KOPT-K1 (cell line): ENCODE results near the gene BPIFB4.

Source experiments
- H3K27ac ChIP-seq: fragments of 200-600 bp; sonication (generic); 2 replicates; pipeline ENCODE4 v1.5.1; 2016; ENCODE audit warnings: antibody characterized with exemption, mild to moderate bottlenecking, low read depth, low read length; ENCODE audit not compliant: poor library complexity, severe bottlenecking
- H3K36me3 ChIP-seq: fragments of 200-600 bp; sonication (generic); 2 replicates; pipeline ENCODE4 v1.5.1; 2017; ENCODE audit warnings: antibody characterized with exemption, mild to moderate bottlenecking, low read length, moderate library complexity; ENCODE audit not compliant: insufficient read depth
- H3K9me3 ChIP-seq: fragments of 200-600 bp; sonication (generic); 2 replicates; pipeline ENCODE4 v1.5.1; 2017; ENCODE audit warnings: antibody characterized with exemption, low read length, mild to moderate bottlenecking; ENCODE audit not compliant: insufficient read depth, poor library complexity, severe bottlenecking

The BPIFB4 gene

GRCh38 chr20:33069673-33070072 lies 9.8 kb upstream of the BPIFB4 start:
- H3K27ac ChIP-seq: no peak overlapping the region
- no peaks in the 10 kb centered on the region for H3K9me3 ChIP-seq
- no peaks in the 10 kb centered on the region for H3K36me3 ChIP-seq

DNA sequence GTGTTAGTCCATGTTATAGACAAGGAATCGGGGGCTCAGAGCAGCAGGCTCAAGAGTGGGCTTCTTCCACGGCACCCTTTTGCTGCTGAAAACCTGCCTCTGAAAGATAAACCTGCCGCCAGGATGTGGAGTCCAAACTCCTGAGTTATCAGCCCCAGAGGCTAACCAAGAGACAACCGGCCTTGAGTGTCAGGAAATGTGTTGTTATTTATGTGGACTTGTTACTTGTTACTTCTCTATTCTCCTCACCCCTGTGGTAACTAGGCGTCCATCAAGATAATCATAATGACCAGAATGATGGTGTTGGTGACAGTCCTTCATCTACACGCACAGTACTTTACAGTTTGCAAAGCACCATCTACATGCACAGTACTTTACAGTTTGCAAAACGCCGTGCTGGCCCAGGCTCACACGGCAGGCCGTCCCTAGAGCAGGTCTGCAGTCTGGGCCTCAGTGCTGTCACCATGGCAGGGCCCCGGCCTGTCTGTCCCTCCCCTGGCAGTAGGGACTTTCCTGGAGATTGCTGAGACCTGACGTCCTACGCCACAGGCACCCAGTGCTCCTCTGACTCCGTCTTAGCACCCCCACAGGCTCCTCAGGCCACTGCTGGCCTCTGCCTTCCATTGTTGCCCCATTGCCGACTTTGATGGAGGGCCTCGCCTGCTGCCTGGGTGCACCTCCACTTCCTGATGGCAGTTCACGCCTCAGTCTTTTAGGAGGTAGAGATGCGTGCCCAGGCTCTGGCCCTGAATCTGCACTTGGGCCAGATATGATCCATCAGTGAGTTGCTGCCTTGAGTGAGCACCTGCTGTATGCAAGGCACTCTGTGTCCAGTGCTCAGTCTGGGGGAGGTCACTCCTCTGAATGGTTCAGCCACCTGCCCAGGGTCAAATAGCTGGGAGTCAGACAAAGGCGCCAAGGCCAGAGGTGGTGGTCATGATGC lies 9.1 kb upstream of the BPIFB4 start:
- H3K9me3 ChIP-seq: no peaks in the 10 kb centered on the region
- no peak overlapping the region for H3K27ac ChIP-seq
- no peaks in the 10 kb centered on the region for H3K36me3 ChIP-seq

- H3K9me3 ChIP-seq: no peaks in the 10 kb centered on the region
- H3K36me3 ChIP-seq: no peaks in the 10 kb centered on the region
- H3K27ac ChIP-seq: no peak overlapping the region
These were observed 8.2 kb upstream of the BPIFB4 start for GRCh38 chr20:33071198-33071597.

DNA sequence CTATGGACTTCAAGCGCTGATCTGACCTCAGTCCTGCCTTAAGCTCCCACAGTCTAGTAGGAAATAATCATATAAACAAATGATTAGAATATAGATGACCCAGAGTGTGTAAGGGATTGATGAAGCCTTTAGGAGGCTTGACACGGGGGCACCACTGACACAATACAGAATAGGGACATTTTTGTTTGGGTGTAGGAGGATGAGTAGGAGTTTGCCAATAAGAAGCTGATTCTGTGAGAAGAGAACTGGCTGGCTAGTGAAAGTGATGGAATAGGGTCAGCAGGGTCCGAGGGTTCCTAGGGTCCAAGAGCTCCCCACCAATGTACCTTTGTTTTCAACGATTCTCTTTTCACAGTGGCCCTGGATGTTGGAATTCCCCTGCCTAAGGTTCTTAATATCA lies 7.1 kb upstream of the BPIFB4 start:
- Histone ChIP-seq H3K9me3 (no peaks in the 10 kb centered on the region), H3K27ac (no peak overlapping the region), H3K36me3 (no peaks in the 10 kb centered on the region)

GRCh38 chr20:33072813-33073212 lies 6.6 kb upstream of the BPIFB4 start:
- Histone ChIP-seq H3K9me3 (no peaks in the 10 kb centered on the region), H3K36me3 (no peaks in the 10 kb centered on the region), H3K27ac (no peak overlapping the region)

DNA sequence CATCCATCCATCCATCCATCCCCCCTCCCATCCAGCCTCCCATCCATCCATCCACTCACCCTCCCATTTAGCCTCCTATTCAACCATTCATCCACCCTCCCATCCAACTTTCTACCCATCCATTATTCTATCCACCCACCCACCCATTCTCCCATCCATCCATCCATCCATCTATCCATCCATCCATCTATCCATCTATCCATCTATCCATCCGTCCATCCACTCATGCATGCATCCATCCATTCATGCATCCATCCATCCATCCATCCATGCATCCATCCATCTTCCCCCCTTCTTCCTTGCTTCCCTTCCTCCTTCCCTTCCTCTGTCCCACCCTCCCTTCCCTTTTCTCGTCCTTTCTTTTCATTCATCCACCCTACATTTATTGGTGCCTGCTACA lies 4.8 kb upstream of the BPIFB4 start:
- Histone ChIP-seq H3K27ac (no peak overlapping the region), H3K9me3 (no peaks in the 10 kb centered on the region), H3K36me3 (no peaks in the 10 kb centered on the region)

DNA sequence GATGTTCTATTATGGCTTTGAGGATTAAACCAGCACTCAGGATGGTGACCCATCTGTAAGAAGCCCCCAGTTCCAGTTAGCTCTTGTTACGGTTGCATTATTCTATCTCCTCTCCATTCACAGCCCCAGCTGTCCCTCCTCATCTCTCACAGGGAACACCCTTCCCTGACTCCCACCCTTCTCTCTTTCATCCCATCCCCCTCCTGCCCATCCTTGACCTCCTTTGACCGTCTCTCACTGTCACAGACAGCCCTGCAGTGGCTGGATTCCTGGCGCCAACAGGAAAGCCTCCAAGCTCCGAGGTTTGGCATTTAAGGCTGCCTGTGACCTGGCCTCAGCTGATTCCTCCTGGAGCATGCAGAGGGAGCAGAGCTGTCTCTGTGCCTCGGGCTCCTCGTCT lies 4.2 kb upstream of the BPIFB4 start:
- Histone ChIP-seq H3K27ac (no peak overlapping the region), H3K36me3 (no peaks in the 10 kb centered on the region), H3K9me3 (no peaks in the 10 kb centered on the region)

GRCh38 chr20:33076662-33077372 lies 2.6 kb upstream of the BPIFB4 start:
- Histone ChIP-seq H3K9me3 (no peaks in the 10 kb centered on the region), H3K27ac (no peak overlapping the region), H3K36me3 (no peaks in the 10 kb centered on the region)

- Histone ChIP-seq H3K27ac (no peak overlapping the region), H3K36me3 (no peaks in the 10 kb centered on the region), H3K9me3 (no peaks in the 10 kb centered on the region)
These were observed 2.1 kb downstream of the BPIFB4 start for GRCh38 chr20:33081411-33082154.

DNA sequence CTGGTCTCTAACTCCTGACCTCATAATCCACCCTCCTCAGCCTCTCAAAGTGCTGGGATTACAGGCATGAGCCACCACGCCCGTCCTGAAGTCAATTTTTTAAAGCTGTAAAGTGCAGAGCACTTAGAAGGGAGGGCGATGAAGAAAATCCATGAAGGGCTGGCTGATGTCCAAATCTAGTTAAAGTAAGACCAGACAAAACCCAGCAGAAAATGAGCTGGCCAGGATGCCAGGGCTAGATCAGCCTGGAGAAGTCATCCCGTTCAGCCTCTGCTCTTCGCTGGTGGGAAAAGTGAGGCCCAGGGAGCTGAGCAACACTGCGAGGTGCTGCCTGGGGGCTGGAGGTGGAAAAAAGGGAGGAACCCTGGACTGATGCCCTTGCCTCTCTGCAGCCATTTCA lies 3.1 kb downstream of the BPIFB4 start:
- Histone ChIP-seq H3K9me3 (no peaks in the 10 kb centered on the region), H3K27ac (no peak overlapping the region), H3K36me3 (no peaks in the 10 kb centered on the region)

- no peak overlapping the region for H3K27ac ChIP-seq
- H3K9me3 ChIP-seq: no peaks in the 10 kb centered on the region
- no peaks in the 10 kb centered on the region for H3K36me3 ChIP-seq
These were observed 4.3 kb downstream of the BPIFB4 start for GRCh38 chr20:33083544-33084340.

DNA sequence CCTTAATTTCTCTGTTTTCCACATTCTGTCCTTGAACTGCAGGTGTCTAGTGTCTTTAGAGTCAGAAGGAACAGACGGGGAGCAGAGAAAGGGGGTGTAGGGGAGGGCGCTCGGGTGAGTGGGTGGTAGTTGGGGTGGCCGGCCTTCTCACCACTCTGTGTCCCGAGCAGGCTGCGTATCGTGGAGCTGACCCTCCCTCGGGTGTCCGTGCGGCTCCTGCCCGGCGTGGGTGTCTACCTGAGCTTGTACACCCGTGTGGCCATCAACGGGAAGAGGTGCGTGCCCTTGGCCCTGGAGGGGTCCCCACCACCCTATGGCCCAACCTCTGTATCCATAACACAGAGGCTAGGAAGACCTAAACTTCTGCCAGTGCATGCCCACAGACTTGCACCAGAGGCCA lies 5.3 kb downstream of the BPIFB4 start:
- H3K27ac ChIP-seq: no peak overlapping the region
- H3K9me3 ChIP-seq: no peaks in the 10 kb centered on the region
- H3K36me3 ChIP-seq: no peaks in the 10 kb centered on the region

DNA sequence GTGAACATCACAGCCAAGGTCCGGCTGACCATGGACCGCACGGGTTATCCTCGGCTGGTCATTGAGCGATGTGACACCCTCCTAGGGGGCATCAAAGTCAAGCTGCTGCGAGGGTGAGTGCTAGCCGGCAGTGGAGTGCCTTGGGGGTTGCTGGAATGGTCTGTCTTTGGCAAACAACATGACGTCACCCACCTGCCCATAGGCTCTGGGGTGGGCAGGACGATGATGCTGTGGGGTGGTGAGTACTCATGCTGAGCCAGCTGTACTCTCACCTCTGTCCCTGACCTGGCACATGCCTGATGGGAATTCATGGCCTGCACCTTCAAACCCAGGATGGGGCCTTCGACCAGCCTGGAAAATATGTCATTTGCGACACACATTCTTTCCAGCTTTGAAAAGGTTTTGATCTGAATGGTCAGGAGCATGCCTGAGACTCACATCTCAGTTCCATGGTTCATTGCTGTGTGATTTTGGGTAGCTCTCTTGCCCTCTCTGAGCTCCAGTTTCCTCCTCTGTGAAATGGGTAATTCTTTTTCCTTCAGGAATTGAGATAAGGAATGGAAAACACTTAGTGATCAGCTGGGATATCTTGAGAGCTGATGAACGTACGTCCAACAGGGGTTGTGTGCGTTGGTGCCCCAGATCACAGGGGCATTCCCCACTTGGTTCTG lies 6.7 kb downstream of the BPIFB4 start:
- Histone ChIP-seq H3K27ac (no peak overlapping the region), H3K9me3 (no peaks in the 10 kb centered on the region), H3K36me3 (no peaks in the 10 kb centered on the region)

GRCh38 chr20:33091147-33091546 lies 11.7 kb downstream of the BPIFB4 start:
- Histone ChIP-seq H3K9me3 (no peaks in the 10 kb centered on the region), H3K36me3 (no peaks in the 10 kb centered on the region), H3K27ac (no peak overlapping the region)
